OCI-LY3 (cell line): ENCODE measurements around the gene KCNK7.

Source experiments
- CTCF ChIP-seq: fragments of 200-600, 300-600 bp; sonication (generic); IDR thresholded peaks from 2 replicates; pipeline ENCODE4 v1.5.1; 2014; ENCODE audit warnings: antibody characterized with exemption, low read length, low read depth
- EZH2phosphoT487 ChIP-seq: fragments of 200-600 bp; shearing (Covaris generic); IDR thresholded peaks from 2 replicates; pipeline ENCODE4 v1.6.1; 2018; ENCODE audit warnings: antibody characterized with exemption, mixed run types, low read depth

- TF ChIP-seq EZH2phosphoT487 (no peak), CTCF (no peak)
Observed at GRCh38 chr11:65571420-65571819, 24.2 kb downstream of the KCNK7 start.
